NCI-H2196 treated with DMSO at 0.1 percent for 48 hours (cell line): Measurements from ENCODE around the gene STIM1.
A peak's percentile ranks its signal among the peaks of the same experiment; 100 is the strongest.

ENCODE experiments used
- DNase-seq: peaks from one replicate; lab custom pipeline; 2025; ENCODE audit not compliant: unreplicated experiment; lab: John Stamatoyannopoulos, UW

STIM1 gene

DNA sequence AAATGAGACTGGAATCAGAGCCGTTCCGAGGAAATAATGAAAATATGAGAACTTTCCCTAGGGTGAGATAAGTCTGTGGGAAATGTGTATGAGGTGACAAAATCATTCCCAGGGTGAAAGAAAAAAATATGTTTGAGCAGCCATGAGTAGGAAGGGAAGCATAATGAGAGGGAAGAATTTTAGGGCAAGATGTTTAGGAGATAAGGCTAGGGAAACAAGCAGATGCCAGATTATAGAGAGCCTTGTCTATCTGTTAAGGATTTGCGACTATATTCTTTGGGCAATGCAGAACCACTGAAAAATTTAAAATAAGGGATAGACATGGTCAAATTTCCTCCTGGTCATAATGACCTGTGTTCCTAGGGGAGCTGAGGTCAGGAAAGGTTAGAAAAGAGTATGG is 54.4 kb downstream of the STIM1 start:
- no peak for DNase-seq

DNA sequence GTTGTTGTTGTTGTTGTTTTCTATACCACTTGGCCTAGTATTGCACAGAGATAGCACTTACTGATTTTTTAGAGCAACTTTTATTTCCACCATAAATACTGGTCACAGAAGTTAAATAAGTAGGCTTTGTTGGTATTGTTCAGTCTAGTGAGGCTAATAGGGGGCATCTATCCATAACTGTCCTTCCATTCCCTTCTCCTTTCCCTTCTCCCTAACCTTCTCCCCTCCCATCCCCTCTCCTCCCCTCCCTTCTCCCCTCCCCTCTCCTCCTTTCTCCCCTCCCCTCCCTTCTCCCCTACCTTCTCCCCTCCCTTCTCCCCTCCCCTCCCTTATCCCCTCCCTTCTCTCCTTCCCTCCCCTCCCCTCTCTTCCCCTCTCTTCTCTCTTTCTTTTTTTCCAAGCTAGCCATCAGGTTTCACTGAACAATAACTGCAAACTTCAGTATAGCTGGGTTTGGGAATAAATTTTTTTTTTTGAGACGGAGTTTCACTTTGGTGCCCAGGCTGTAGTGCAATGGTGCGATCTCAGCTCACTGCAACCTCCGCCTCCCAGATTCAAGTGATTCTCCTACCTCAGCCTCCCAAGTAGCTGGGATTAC is 56.5 kb downstream of the STIM1 start:
- no peak for DNase-seq

- no peak for DNase-seq
Observed at GRCh38 chr11:3913921-3914320, 58.5 kb downstream of the STIM1 start.

GRCh38 chr11:3914805-3915204 is 59.3 kb downstream of the STIM1 start:
- DNase-seq, result no peak

DNA sequence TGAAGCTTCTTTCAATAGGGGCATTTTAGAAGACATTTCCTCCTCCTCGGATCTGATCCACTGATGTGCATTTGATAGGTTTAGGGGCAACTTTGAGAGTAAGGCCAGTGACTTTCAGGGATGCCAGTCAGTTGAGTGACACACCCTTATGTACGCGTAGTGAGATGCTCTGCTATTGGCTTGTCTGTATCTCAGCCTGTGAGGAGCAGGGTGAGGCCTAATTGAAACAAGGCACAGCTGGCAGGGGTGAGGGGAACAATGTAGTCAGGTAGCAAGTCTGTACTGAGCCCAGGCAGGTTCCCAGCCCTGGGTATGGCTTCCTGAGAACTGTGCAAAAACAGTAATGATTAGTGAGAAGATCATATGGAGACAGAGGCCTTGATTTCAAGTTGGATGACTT is 61.5 kb downstream of the STIM1 start:
- DNase-seq, result no peak

DNA sequence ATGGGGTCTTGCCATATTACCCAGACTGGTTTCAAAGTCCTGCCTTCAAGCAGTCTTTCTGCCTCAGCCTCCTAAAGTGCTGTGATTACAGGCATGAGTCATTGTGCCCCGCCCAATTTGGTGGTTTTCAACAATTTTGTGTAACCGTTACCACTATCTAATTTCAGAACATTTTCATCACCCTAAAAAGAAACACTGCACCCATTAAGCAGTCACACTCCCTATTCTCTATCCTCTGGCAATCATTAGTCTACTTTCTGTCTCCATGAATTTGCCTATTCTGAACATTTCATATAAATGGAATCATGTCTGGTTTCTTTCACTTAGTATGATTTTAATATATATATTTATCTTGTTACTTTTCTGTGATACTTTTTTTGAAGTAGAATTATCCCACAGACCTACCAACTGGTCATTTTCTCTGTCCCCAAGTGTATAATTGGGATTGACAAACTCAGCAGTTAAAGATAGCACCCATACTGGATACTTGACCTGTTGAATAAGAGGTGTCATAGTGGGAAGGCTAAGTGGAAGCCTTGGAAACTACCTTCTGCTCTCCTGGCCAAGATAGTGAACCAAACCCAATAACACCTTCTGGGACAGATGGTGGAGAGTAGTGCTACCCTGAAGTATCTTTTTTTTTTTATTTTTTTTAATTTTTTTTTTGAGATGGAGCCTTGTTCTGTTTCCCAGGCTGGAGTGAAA is 64.8 kb downstream of the STIM1 start:
- DNase-seq, result no peak

DNA sequence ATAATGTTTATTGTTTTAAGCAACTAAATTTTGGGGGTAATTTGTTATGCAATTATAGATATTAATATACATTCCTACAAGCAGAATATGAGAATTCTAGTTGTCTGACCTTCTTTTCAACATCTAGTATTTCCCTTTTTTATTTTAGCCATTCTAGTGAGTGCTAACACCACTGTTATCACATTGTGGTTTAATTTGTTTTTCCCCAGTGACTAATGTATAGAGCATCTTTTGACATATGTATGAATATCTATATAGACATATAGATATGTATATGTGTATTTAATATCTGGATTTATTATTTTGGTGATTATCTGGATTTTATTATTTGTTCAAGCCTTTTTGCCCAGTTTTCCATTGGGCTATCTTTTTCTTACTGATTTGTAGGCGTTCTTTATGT is 66.6 kb downstream of the STIM1 start:
- DNase-seq, result no peak

- no peak for DNase-seq
Observed at GRCh38 chr11:3925513-3925912, 70.0 kb downstream of the STIM1 start.

GRCh38 chr11:3926458-3927095 is 71.1 kb downstream of the STIM1 start:
- no peak for DNase-seq

DNA sequence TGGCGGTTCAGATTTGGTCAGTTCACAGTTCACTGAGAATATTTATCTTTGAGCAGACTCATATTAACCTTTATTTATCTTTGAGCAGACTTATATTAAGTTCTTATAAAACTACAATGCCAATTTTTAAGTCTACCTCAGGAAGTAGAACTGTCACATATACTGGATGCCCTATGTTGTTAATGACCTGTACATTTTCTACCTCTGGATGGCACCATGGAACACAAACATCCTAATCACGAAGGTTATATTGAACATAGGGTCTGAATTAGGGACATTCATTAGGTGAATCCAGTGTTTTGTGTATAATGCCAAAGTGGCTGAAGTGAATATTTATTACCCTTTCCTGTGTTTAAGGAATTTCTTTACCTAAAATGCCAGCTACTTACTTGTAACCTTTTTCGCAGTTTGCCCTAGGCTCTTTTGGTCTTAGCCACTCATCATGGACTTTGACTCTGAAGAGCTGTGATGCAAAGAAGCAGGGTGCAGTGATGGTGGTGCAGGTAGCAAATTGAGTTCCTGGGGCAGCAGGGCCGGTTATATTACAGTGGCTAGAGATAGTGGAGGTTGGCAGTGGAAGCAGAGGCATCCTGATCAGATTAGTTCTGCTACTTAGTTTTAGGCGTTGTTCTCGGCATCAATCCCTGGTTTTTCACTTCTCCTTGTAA is 71.8 kb downstream of the STIM1 start:
- no peak for DNase-seq

- no peak for DNase-seq
Observed at GRCh38 chr11:3929232-3929631, 73.8 kb downstream of the STIM1 start.

GRCh38 chr11:3929649-3930048 is 74.2 kb downstream of the STIM1 start:
- DNase-seq, result no peak

- DNase-seq, result no peak
Observed at GRCh38 chr11:3932698-3933097, 77.2 kb downstream of the STIM1 start.

- no peak for DNase-seq
Observed at GRCh38 chr11:3933165-3933628, 77.7 kb downstream of the STIM1 start.

- no peak for DNase-seq
Observed at GRCh38 chr11:3934658-3935057, 79.2 kb downstream of the STIM1 start.

DNA sequence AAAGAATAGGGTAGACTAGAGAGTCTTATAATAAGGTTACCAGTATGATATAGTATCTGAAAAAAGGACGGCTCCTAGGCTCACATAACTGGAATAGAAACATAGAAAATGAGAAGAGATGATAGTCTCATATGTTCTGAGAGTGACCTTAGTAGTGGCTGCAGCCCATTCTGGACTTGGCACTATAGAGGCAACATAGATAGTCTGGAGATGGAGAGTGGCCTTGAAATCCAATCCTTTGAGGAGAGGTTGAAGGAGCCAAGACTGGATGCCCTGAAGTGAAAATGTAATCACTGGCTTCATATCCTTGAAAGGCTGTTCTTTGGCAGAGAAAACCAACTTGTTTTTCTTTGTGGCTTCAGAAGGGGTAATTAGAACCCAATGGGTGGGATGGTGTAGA is 81.1 kb downstream of the STIM1 start:
- no peak for DNase-seq

- DNase-seq, result no peak
Observed at GRCh38 chr11:3939211-3939610, 83.7 kb downstream of the STIM1 start.

GRCh38 chr11:3939651-3940190 is 84.3 kb downstream of the STIM1 start:
- no peak for DNase-seq

GRCh38 chr11:3942160-3942955 is 86.9 kb downstream of the STIM1 start:
- no peak for DNase-seq

DNA sequence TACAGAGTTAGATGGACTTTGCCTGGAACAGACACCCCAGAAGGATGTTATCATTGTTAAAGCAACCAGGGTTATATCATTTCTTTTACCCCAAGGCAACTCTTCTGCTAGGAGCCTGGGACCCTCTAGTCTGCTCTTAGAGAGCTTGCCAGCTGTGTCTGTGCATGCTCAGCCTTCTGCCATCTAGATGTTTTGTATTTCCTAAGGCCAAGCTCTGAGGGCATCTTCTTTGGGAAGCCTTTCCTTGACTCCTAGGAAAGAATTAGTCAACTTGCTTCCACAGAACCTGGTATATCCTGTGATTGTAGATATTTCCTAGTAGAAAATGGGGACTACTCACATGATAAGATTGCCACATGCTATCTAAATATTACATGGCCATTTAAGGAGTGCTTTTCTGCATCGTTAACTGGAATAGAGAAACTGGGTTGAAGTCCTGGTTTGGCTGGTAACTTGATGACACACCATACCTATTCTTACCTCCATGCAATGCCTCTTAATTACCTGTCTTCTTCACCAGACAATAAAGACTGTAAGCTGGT is 87.6 kb downstream of the STIM1 start:
- peak; percentile 11 for DNase-seq

- no peak for DNase-seq
Observed at GRCh38 chr11:3944198-3944597, 88.7 kb downstream of the STIM1 start.
